ENCODE data around the gene SDCCAG8. TPM values are rescaled to one million over a fixed set of nuclear protein-coding genes. Genes with fewer than 3 reads are reported as not detected.

SDCCAG8 gene
- total and polyA plus RNA-seq, 4 donors = 8.5 to 25.8 (median 17.5) TPM

DNA sequence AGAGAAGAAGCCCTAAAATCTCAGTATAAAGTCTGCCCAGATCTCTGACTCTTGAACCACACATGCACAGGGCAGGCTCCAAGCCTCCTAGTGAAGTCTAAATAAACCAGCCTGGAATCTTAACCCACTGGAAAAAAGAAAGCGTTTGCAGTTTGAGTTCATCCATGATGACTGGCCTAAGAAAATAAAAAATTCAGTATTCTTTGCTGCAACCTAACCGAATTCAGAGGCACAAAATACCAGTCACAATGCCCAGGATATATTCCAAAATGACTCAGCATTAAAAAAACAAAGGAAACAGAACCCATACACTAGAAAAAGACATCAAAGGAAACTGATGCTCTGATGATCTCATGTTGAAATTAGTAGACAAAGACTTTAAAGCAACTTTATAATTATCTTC is 269.2 kb downstream of the SDCCAG8 start:
- 94% methylated on average over 2 of the region's 2 CpGs for WGBS
- Histone ChIP-seq H3K36me3 (ENCODE audit: control insufficient read depth in 4 of 4, insufficient read depth in 3 of 4, low read depth in 1 of 4, low read length in 3 of 4) (no peaks in the 10 kb centered on the region), H3K4me1 (ENCODE audit: control insufficient read depth in 4 of 4, insufficient read depth in 4 of 4, low read length in 3 of 4) (no peaks in the 10 kb centered on the region), H3K27ac (ENCODE audit: low read depth in 1 of 2, low read length in 2 of 2) (no peak overlapping the region), H3K4me3 (ENCODE audit: low read depth in 1 of 3, low read length in 3 of 3) (no peak overlapping the region), H3K9ac (ENCODE audit: low read depth in 1 of 2, low read length in 2 of 2) (no peak overlapping the region), H3K9me3 (ENCODE audit: control insufficient read depth in 4 of 4, low read length in 3 of 4) (no peaks in the 10 kb centered on the region), H3K27me3 (ENCODE audit: control insufficient read depth in 4 of 4, insufficient read depth in 4 of 4, low read length in 3 of 4) (no peaks in the 10 kb centered on the region)
- TF ChIP-seq GABPA (IDR thresholded peaks at IDR 0.05 in 1 of 2, conservative IDR thresholded peaks at IDR 0.05 in 1 of 2) (no peak), FOXA1 (IDR thresholded peaks at IDR 0.05) (no peak)
- no peak for DNase-seq (ENCODE audit: low spot score)

DNA sequence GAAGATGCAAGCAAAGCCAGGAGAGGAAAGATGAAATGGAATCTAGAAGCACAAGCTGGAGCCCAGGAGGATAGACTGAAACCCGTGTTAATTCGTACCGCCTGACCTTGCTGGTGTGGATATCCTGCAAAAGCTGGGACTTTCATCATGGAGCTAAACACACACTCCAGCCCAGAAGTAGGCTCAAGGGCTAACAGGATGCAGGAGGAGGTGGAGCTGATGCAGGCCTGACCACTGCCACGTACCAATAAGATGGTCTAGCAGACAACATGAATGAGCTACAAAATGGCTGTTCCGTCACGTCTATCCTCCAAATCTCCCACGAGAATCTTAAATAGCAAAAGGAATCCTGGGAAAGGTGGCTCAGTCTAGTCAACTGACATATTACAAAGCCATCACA is 270.3 kb downstream of the SDCCAG8 start:
- Histone ChIP-seq H3K4me3 (ENCODE audit: low read depth in 1 of 3, low read length in 3 of 3) (no peak overlapping the region), H3K36me3 (ENCODE audit: control insufficient read depth in 4 of 4, insufficient read depth in 3 of 4, low read depth in 1 of 4, low read length in 3 of 4) (no peaks in the 10 kb centered on the region), H3K27me3 (ENCODE audit: control insufficient read depth in 4 of 4, insufficient read depth in 4 of 4, low read length in 3 of 4) (no peaks in the 10 kb centered on the region), H3K4me1 (ENCODE audit: control insufficient read depth in 4 of 4, insufficient read depth in 4 of 4, low read length in 3 of 4) (no peaks in the 10 kb centered on the region), H3K27ac (ENCODE audit: low read depth in 1 of 2, low read length in 2 of 2) (no peak overlapping the region), H3K9ac (ENCODE audit: low read depth in 1 of 2, low read length in 2 of 2) (no peak overlapping the region), H3K9me3 (ENCODE audit: control insufficient read depth in 4 of 4, low read length in 3 of 4) (no peaks in the 10 kb centered on the region)
- DNase-seq (ENCODE audit: low spot score) = no peak
- 96% methylated on average over 7 of the region's 7 CpGs for WGBS
- TF ChIP-seq FOXA1 (IDR thresholded peaks at IDR 0.05) = no peak
- TF ChIP-seq, protein P1, sequence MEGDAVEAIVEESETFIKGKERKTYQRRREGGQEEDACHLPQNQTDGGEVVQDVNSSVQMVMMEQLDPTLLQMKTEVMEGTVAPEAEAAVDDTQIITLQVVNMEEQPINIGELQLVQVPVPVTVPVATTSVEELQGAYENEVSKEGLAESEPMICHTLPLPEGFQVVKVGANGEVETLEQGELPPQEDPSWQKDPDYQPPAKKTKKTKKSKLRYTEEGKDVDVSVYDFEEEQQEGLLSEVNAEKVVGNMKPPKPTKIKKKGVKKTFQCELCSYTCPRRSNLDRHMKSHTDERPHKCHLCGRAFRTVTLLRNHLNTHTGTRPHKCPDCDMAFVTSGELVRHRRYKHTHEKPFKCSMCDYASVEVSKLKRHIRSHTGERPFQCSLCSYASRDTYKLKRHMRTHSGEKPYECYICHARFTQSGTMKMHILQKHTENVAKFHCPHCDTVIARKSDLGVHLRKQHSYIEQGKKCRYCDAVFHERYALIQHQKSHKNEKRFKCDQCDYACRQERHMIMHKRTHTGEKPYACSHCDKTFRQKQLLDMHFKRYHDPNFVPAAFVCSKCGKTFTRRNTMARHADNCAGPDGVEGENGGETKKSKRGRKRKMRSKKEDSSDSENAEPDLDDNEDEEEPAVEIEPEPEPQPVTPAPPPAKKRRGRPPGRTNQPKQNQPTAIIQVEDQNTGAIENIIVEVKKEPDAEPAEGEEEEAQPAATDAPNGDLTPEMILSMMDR (IDR thresholded peaks at IDR 0.05; ENCODE audit: low read depth, low read length, missing input control) = no peak
- TF ChIP-seq, protein P2, sequence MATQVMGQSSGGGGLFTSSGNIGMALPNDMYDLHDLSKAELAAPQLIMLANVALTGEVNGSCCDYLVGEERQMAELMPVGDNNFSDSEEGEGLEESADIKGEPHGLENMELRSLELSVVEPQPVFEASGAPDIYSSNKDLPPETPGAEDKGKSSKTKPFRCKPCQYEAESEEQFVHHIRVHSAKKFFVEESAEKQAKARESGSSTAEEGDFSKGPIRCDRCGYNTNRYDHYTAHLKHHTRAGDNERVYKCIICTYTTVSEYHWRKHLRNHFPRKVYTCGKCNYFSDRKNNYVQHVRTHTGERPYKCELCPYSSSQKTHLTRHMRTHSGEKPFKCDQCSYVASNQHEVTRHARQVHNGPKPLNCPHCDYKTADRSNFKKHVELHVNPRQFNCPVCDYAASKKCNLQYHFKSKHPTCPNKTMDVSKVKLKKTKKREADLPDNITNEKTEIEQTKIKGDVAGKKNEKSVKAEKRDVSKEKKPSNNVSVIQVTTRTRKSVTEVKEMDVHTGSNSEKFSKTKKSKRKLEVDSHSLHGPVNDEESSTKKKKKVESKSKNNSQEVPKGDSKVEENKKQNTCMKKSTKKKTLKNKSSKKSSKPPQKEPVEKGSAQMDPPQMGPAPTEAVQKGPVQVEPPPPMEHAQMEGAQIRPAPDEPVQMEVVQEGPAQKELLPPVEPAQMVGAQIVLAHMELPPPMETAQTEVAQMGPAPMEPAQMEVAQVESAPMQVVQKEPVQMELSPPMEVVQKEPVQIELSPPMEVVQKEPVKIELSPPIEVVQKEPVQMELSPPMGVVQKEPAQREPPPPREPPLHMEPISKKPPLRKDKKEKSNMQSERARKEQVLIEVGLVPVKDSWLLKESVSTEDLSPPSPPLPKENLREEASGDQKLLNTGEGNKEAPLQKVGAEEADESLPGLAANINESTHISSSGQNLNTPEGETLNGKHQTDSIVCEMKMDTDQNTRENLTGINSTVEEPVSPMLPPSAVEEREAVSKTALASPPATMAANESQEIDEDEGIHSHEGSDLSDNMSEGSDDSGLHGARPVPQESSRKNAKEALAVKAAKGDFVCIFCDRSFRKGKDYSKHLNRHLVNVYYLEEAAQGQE (IDR thresholded peaks at IDR 0.05) = no peak
- TF ChIP-seq RXRA (IDR thresholded peaks at IDR 0.05) = no peak
- TF ChIP-seq, protein P3, sequence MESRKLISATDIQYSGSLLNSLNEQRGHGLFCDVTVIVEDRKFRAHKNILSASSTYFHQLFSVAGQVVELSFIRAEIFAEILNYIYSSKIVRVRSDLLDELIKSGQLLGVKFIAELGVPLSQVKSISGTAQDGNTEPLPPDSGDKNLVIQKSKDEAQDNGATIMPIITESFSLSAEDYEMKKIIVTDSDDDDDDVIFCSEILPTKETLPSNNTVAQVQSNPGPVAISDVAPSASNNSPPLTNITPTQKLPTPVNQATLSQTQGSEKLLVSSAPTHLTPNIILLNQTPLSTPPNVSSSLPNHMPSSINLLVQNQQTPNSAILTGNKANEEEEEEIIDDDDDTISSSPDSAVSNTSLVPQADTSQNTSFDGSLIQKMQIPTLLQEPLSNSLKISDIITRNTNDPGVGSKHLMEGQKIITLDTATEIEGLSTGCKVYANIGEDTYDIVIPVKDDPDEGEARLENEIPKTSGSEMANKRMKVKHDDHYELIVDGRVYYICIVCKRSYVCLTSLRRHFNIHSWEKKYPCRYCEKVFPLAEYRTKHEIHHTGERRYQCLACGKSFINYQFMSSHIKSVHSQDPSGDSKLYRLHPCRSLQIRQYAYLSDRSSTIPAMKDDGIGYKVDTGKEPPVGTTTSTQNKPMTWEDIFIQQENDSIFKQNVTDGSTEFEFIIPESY (IDR thresholded peaks at IDR 0.05) = no peak
- no peak for TF ChIP-seq EGR1 (IDR thresholded peaks at IDR 0.05; ENCODE audit: low read depth in 2 of 2)
- no peak for TF ChIP-seq JUND (IDR thresholded peaks at IDR 0.05)
- TF ChIP-seq HNF4G (IDR thresholded peaks at IDR 0.05) = no peak
- TF ChIP-seq YY1 (IDR thresholded peaks at IDR 0.05) = no peak
- no peak for TF ChIP-seq RAD21 (IDR thresholded peaks at IDR 0.05)
- TF ChIP-seq TAF1 (conservative IDR thresholded peaks at IDR 0.05) = no peak
- TF ChIP-seq, protein P4, sequence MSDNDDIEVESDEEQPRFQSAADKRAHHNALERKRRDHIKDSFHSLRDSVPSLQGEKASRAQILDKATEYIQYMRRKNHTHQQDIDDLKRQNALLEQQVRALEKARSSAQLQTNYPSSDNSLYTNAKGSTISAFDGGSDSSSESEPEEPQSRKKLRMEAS (IDR thresholded peaks at IDR 0.05) = no peak
- no peak for TF ChIP-seq HNF4A (conservative IDR thresholded peaks at IDR 0.05)
- TF ChIP-seq SP1 (IDR thresholded peaks at IDR 0.05) = no peak
- TF ChIP-seq GABPA (IDR thresholded peaks at IDR 0.05 in 1 of 2, conservative IDR thresholded peaks at IDR 0.05 in 1 of 2) = no peak
